ENCODE results near the gene SIMC1.

DNA sequence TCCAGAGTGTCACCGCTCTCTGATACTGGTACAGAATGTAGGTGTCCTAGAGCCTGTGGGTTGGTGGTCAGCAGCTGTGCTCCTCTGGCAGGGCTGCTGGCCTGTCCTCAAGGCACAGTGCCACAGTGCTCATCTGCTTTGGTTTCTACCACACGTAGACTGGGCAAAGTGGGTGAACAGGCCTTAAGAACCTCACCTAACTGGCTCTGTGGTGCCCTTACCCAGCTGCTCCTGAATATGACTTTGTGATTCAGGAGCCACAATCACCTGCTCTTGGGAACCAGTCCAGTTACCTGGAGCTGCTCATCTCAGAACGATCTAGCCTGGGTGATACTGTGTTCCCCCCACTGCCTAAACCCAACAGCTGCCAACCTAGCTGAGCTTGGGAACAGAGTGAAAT, 143.8 kb downstream of the SIMC1 start:
- TF ChIP-seq, protein P1, sequence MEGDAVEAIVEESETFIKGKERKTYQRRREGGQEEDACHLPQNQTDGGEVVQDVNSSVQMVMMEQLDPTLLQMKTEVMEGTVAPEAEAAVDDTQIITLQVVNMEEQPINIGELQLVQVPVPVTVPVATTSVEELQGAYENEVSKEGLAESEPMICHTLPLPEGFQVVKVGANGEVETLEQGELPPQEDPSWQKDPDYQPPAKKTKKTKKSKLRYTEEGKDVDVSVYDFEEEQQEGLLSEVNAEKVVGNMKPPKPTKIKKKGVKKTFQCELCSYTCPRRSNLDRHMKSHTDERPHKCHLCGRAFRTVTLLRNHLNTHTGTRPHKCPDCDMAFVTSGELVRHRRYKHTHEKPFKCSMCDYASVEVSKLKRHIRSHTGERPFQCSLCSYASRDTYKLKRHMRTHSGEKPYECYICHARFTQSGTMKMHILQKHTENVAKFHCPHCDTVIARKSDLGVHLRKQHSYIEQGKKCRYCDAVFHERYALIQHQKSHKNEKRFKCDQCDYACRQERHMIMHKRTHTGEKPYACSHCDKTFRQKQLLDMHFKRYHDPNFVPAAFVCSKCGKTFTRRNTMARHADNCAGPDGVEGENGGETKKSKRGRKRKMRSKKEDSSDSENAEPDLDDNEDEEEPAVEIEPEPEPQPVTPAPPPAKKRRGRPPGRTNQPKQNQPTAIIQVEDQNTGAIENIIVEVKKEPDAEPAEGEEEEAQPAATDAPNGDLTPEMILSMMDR (IDR thresholded peaks at IDR 0.05; ENCODE audit: low read length): no peak
- no peak for TF ChIP-seq EZH2 (IDR thresholded peaks at IDR 0.05; ENCODE audit: borderline replicate concordance, low read length)
